C4-2B (cell line): Measurements from ENCODE around the gene LAMA5.

ENCODE experiments used
- H3K27ac ChIP-seq: fragments of 450-650 bp; 2 replicates; pipeline ENCODE4 v1.5.1; 2017
- CTCF ChIP-seq: fragments of 450-650 bp; conservative IDR thresholded peaks from 2 replicates; pipeline ENCODE4 v1.5.1; 2017; ENCODE audit warnings: mild to moderate bottlenecking
- ZFX ChIP-seq: fragments of 450-650 bp; IDR thresholded peaks from 2 replicates; pipeline ENCODE4 v1.6.1; 2017

LAMA5 gene

GRCh38 chr20:62407221-62407992 lies 40.3 kb upstream of the LAMA5 start, which contains the start of gene CABLES2:
CABLES2 (minus strand) TSS chr20:62407285; CDS start chr20:62407276, 9 bp downstream.
- H3K27ac ChIP-seq, result peak within 1 kb of the TSS; percentile 83
- no peak for TF ChIP-seq ZFX
- no peak; the same call in 1 of the 2 replicates for TF ChIP-seq CTCF

GRCh38 chr20:62406635-62407176 lies 39.6 kb upstream of the LAMA5 start:
- peak; percentile 47; the same call in 1 of the 2 replicates for TF ChIP-seq ZFX
- no peak for TF ChIP-seq CTCF
- H3K27ac ChIP-seq, result peak overlapping the region; percentile 83

GRCh38 chr20:62405981-62406513 lies 38.9 kb upstream of the LAMA5 start:
- TF ChIP-seq ZFX (no peak), CTCF (no peak)
- peak overlapping the region; percentile 83 for H3K27ac ChIP-seq

GRCh38 chr20:62405108-62405980 lies 38.2 kb upstream of the LAMA5 start:
- H3K27ac ChIP-seq, result no peak overlapping the region
- TF ChIP-seq CTCF (peak; percentile 35), ZFX (no peak)

GRCh38 chr20:62404761-62405107 lies 37.6 kb upstream of the LAMA5 start:
- no peak overlapping the region for H3K27ac ChIP-seq
- TF ChIP-seq ZFX (no peak), CTCF (no peak)

- TF ChIP-seq ZFX (no peak), CTCF (no peak)
- no peak overlapping the region for H3K27ac ChIP-seq
Measured at GRCh38 chr20:62404112-62404665, 37.1 kb upstream of the LAMA5 start.
